22Rv1 (cell line): Measurements from ENCODE around the gene PCNX1.

ENCODE experiments used
- CTCF ChIP-seq: fragments of 450-650 bp; IDR thresholded peaks from 2 replicates; pipeline ENCODE4 v1.5.1; 2017; ENCODE audit warnings: mild to moderate bottlenecking
- ZFX ChIP-seq: fragments of 450-650 bp; IDR thresholded peaks from 2 replicates; pipeline ENCODE4 v1.6.1; 2017; ENCODE audit warnings: antibody characterized with exemption, borderline replicate concordance

- TF ChIP-seq CTCF (no peak), ZFX (no peak)
Observed at GRCh38 chr14:71054706-71055105, 147.4 kb downstream of the PCNX1 start.
